Activated CD8-positive, alpha-beta memory T cell treated with anti-CD3 and anti-CD28 coated beads, Interleukin-2, amount 50 U/mL, for 24 hours (primary cell): ENCODE results near the gene ISY1.

Experiments
- DNase-seq: peaks from one replicate; pipeline ENCODE4 v3.0.0-alpha.2; 2020; ENCODE audit errors: extremely low read depth

Gene ISY1

GRCh38 chr3:129087138-129087702 lies 73.6 kb downstream of the ISY1 start:
- DNase-seq, result no peak

DNA sequence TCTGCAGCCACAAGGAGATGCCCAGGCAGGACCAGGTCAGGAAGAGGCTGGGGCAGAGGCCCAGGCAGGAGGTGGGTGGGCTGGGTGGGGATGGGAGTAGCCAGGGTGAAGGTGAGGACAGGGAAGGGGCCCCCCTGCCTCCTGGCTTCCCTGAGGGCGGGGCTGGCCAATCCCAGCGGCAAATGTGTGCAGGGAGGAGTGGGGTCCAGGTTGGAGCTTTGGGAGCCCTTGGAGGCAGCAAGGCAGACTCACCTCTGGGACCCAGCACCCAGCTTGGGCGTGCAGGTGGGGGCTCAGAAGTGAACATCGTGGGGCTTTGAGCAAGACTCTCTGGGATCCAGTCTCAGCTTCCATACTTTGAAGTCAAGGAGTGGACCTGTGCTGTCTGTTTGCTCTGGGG lies 75.0 kb downstream of the ISY1 start:
- DNase-seq, result no peak

DNA sequence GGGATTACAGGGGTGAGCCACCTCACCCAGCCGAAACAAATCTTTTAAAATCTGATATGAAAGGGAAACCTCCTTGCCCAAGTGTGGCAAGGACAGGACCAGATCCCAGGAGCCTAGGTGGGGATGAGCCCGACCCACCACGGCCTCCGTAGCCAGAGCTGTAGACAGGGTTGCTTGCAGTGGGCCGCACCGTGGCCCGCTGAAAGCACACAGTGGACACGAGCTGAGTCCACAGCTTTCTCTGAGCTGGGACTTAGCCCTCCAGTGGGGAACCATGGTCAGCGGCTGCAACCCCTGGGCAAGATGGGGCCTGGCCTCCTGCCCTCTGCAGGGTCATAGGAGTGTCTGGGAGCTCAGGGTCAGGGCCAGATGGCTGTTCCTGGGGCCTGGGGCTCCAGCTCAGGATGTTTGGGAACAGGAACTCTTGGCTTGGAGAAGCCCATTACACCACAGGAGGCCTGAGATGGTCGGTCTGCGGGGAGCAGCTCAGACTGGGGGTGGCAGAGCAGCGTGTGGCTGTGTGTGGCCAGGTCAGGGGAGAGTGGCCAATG lies 75.6 kb downstream of the ISY1 start:
- DNase-seq, result no peak

- DNase-seq, result no peak
Observed at GRCh38 chr3:129084501-129084900, 76.4 kb downstream of the ISY1 start.

GRCh38 chr3:129082026-129082425 lies 78.8 kb downstream of the ISY1 start:
- no peak for DNase-seq

DNA sequence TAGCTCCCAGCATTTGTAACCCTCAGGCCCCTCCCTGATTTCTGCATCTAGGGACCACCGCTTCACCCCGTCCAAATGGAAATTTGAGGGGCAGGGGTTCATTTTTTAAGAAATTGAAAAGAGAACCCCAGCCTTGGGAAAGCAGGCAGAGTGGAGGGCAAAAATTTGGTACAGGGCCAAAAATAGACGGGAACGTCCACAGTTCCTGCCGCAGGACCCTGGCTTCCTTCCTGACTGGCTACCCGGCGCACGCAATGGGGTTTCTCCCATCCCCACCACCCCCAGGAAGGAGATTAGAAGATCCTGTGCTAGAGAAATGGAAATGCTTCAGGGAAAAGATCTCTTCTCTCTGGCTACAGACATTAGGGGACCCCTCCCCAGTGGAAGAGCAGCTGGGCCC lies 79.4 kb downstream of the ISY1 start:
- no peak for DNase-seq

GRCh38 chr3:129078510-129078909 lies 82.4 kb downstream of the ISY1 start:
- DNase-seq, result no peak
